Astrocyte of the spinal cord (primary cell): Measurements from ENCODE around the gene PRSS56.
"Not testable (repeated sequence)": the region's sequence is repeated elsewhere in the genome, so short reads cannot be mapped to it uniquely, and the experiment has no call there.

ENCODE experiments used
- DNase-seq: peaks from one replicate; pipeline ENCODE4 v3.0.0; 2011; ENCODE audit warnings: low read depth, low spot score
- H3K4me3 ChIP-seq: 2 replicates; pipeline ENCODE4 v1.5.1; 2011; ENCODE audit warnings: low read depth, mild to moderate bottlenecking, low read length, moderate library complexity
- in situ Hi-C: cut with HindIII; loops from 2 replicates; pipeline ENCODE4 v1.10.0; 2017; ENCODE audit warnings: low sequenced_read_pairs
- TF ChIP-seq, protein P1 (sequence below): IDR thresholded peaks from 2 replicates; pipeline ENCODE4 v1.5.1; 2012; ENCODE audit warnings: low read depth, mild to moderate bottlenecking, low read length, inconsistent platforms

The PRSS56 gene

DNA sequence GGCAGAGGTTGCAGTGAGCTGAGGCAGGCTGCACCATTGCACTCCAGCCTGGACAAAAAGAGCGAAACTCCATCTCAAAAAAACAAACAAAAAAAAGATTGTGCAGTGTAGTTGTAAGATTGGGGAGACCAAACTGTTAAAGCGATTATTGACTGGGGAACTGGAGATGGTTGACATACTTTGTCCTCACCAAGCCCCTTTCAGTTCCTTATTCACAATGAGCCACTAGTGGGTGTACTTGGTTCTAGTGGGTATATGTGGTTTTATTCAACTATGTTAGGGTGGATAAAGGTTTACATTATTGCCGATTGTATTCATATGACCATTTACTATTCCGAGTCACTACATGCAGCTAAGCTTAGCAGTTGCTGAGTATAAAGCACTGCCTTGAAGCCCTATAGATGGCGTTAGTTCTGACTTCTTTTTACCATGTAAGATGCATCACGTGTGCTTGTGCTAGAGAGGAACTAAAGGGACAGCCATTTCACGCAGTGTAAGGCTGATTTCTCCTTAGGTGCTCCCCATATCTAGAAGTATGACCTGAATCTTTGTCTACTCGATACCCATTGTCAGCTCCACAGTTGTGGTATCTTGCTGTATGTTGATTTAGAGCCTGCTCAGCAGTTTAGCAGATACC is 42.4 kb downstream of the PRSS56 start:
- TF ChIP-seq, protein P1, sequence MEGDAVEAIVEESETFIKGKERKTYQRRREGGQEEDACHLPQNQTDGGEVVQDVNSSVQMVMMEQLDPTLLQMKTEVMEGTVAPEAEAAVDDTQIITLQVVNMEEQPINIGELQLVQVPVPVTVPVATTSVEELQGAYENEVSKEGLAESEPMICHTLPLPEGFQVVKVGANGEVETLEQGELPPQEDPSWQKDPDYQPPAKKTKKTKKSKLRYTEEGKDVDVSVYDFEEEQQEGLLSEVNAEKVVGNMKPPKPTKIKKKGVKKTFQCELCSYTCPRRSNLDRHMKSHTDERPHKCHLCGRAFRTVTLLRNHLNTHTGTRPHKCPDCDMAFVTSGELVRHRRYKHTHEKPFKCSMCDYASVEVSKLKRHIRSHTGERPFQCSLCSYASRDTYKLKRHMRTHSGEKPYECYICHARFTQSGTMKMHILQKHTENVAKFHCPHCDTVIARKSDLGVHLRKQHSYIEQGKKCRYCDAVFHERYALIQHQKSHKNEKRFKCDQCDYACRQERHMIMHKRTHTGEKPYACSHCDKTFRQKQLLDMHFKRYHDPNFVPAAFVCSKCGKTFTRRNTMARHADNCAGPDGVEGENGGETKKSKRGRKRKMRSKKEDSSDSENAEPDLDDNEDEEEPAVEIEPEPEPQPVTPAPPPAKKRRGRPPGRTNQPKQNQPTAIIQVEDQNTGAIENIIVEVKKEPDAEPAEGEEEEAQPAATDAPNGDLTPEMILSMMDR = no peak
- in situ Hi-C loops = no loop called here

DNA sequence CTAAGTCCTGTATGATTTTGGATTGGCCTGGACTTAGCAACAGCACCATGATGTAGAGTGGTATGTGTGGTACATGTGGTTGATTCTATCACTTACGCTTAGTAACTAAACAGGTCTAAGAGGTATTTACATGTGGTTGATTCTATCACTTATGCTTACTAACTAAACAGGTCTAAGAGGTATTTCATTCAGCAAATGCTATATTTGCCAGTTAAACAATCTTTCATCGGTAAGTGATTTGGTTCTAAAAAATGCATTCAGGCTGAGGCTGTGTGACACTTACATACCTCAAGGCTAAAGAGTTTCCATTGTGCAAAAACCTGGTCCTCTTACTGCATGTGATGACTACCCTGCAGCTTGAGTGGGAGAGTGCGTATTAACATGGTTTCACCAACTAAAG is 43.4 kb downstream of the PRSS56 start:
- TF ChIP-seq, protein P1 = no peak
- in situ Hi-C loops = no loop called here
- H3K4me3 ChIP-seq = no peak overlapping the region
- DNase-seq = no peak

More for the DNA sequence above, 42.4 kb downstream of the PRSS56 start:
- DNase-seq = no peak
- no peak overlapping the region for H3K4me3 ChIP-seq

DNA sequence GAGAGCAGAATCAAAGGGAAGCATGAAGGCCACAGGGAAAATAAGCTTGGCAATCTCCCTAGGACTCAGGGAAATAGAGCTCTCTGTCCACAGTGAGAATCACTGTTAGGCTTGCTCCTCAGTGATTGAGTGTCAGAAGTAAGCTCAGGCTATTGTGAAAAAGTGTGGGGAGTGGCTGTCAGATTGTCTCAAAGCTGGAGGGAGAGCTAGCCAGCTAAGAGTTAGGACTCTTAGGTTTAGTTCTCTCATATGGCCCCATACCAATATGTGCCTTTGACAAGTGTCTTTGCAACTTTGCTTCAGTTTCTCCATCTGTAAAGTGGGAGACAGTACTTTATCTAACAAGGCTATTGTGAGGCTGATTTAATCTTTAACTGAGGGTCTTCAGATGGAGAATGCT is 47.5 kb downstream of the PRSS56 start:
- TF ChIP-seq, protein P1 = no peak
- H3K4me3 ChIP-seq = no peak overlapping the region
- no peak for DNase-seq
- in situ Hi-C loops = no loop called here

DNA sequence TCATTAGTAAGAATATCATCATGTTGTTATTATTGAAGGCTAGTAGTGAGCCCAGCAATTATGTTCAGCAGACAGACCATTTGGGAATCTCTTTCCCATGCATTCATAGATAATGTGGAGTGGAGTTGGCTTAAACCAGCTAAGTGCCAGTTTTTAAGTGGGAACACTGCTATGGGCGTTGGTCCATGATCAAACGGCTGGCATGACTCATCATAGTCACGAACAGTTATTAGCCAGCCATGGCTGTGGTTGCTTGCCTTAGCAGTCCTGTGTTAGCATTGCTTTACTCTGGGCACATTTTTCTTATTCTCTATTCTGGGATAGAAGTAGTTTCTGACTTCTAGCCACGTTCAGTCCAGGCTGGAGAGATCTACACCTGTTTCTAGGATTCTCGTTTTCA is 48.0 kb downstream of the PRSS56 start:
- no peak overlapping the region for H3K4me3 ChIP-seq
- DNase-seq = peak; percentile 84
- in situ Hi-C loops = no loop called here
- TF ChIP-seq, protein P1 = no peak

DNA sequence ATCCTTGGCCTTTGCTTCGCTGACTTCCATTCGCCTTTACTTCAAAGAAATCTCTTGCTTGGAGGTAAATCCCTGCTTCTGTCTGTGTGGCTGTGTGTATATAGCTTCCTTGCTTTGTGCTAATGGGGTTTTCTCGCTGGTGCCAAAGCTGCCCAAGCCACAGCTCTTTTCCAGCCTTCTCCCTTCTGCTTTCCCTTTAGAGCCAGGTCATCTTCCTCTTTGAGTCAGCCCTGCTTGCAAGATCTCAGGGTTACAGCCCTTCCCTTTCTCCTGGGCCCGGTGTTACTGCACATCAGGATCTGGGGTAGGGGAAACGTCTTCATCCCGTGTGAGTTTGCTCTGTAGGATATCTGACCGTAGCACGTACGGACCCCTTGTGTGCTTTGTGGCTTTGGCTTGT is 49.4 kb downstream of the PRSS56 start:
- H3K4me3 ChIP-seq = no peak overlapping the region
- in situ Hi-C loops = no loop called here
- DNase-seq = no peak
- TF ChIP-seq, protein P1 = no peak

DNA sequence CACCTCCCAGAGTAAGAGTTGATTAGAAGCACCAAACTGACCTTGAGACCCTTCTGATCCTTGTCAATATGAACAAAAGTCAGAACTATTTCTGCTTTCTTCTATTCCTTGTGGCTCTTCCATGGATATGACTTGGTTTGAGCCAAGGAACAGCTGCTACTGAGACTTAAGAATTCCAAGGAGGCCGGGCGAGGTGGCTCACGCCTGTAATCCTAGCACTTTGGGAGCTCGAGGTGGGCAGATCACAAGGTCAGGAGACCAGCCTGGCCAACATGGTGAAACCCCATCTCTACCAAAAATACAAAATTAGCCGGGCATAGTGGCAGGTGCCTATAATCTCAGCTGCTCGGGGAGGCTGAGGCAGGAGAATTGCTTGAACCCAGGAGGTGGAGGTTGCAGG is 50.3 kb downstream of the PRSS56 start:
- H3K4me3 ChIP-seq, DNase-seq, in situ Hi-C loops: not testable (repeated sequence)

DNA sequence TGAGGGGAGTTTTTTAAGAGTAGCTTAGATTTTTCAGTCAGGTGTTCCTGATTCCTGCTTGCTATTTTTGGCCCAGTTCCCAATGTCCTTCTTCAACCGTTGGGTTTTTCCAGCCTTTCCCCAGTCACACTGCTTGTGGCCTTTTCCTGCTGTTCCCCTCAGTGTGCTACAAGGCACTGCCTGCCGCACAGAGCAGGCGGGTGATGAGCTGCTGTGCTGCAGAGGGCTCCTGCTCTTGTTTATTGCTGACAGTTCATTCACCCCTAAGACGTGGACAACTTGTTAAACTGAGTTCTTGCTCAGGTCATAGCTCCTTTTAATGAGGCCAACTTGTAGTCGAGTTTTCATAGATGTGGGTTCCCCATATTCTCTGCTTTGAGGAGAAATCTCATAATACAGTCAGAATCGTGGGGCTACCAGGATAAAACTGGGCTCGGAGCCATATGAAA is 50.9 kb downstream of the PRSS56 start:
- TF ChIP-seq, protein P1 = no peak
- in situ Hi-C loops = no loop called here
- DNase-seq = peak; percentile 19
- no peak overlapping the region for H3K4me3 ChIP-seq
